KMS-11 (cell line): Measurements from ENCODE around the gene GLI3.

Source experiments
- H2AFZ ChIP-seq: fragments of 200-600 bp; sonication (generic); 2 replicates; pipeline ENCODE4 v1.6.1; 2016; ENCODE audit warnings: antibody characterized with exemption, mixed run types, low read depth
- H3K27ac ChIP-seq: fragments of 200-600 bp; sonication (generic); 2 replicates; pipeline ENCODE4 v1.6.1; 2016; ENCODE audit warnings: mild to moderate bottlenecking, mixed run types
- H3K27me3 ChIP-seq: fragments of 200-600 bp; sonication (generic); 2 replicates; pipeline ENCODE4 v1.6.1; 2017; ENCODE audit warnings: mild to moderate bottlenecking, low read depth, mixed run types, moderate library complexity; ENCODE audit not compliant: insufficient read depth
- H3K36me3 ChIP-seq: fragments of 200-600 bp; sonication (generic); 2 replicates; pipeline ENCODE4 v1.6.1; 2017; ENCODE audit warnings: mild to moderate bottlenecking, mixed run types; ENCODE audit not compliant: insufficient read depth
- H3K4me1 ChIP-seq: fragments of 200-600 bp; sonication (generic); 2 replicates; pipeline ENCODE4 v1.6.1; 2016; ENCODE audit warnings: mild to moderate bottlenecking, low read depth, mixed run types; ENCODE audit not compliant: poor library complexity, severe bottlenecking
- H3K4me2 ChIP-seq: fragments of 200-600 bp; sonication (generic); 2 replicates; pipeline ENCODE4 v1.7.0; 2016; ENCODE audit warnings: mild to moderate bottlenecking, mixed run types
- H3K4me3 ChIP-seq: fragments of 200-600 bp; sonication (generic); IDR thresholded peaks from 2 replicates; pipeline ENCODE4 v1.6.1; 2017; ENCODE audit warnings: low read depth, low read length, mixed read lengths; ENCODE audit not compliant: insufficient read depth
- H3K79me2 ChIP-seq: fragments of 200-600 bp; sonication (generic); 2 replicates; pipeline ENCODE4 v1.6.1; 2016; ENCODE audit warnings: low read depth, mixed run types; ENCODE audit not compliant: insufficient read depth
- H3K9ac ChIP-seq: fragments of 200-600 bp; sonication (generic); 2 replicates; pipeline ENCODE4 v1.6.1; 2016; ENCODE audit warnings: mild to moderate bottlenecking, mixed run types
- H4K20me1 ChIP-seq: fragments of 200-600 bp; sonication (generic); 2 replicates; pipeline ENCODE4 v1.6.1; 2016; ENCODE audit warnings: mild to moderate bottlenecking, mixed run types; ENCODE audit not compliant: insufficient read depth
- CTCF ChIP-seq: fragments of 200-600 bp; sonication (generic); conservative IDR thresholded peaks from 2 replicates; pipeline ENCODE4 v1.6.1; 2017; ENCODE audit warnings: low read depth, mild to moderate bottlenecking, antibody characterized with exemption, low read length, moderate library complexity, mixed read lengths

The GLI3 gene

GRCh38 chr7:41928781-41929180 is 308.2 kb downstream of the GLI3 start:
- Histone ChIP-seq H3K79me2 (no peaks in the 10 kb centered on the region), H3K27me3 (no peaks in the 10 kb centered on the region), H3K4me2 (no peak overlapping the region), H3K9ac (no peak overlapping the region), H3K36me3 (no peaks in the 10 kb centered on the region), H2AFZ (no peak overlapping the region), H4K20me1 (no peaks in the 10 kb centered on the region), H3K4me1 (no peaks in the 10 kb centered on the region), H3K4me3 (no peak overlapping the region), H3K27ac (no peak overlapping the region)
- TF ChIP-seq CTCF, result no peak

- H3K36me3 ChIP-seq, result no peaks in the 10 kb centered on the region
- no peaks in the 10 kb centered on the region for H3K4me1 ChIP-seq
- no peak overlapping the region for H3K27ac ChIP-seq
- H2AFZ ChIP-seq, result no peak overlapping the region
- no peaks in the 10 kb centered on the region for H4K20me1 ChIP-seq
- H3K79me2 ChIP-seq, result no peaks in the 10 kb centered on the region
- no peaks in the 10 kb centered on the region for H3K27me3 ChIP-seq
- TF ChIP-seq CTCF, result no peak
- H3K4me2 ChIP-seq, result no peak overlapping the region
- no peak overlapping the region for H3K9ac ChIP-seq
- no peak overlapping the region for H3K4me3 ChIP-seq
Observed at GRCh38 chr7:41928166-41928565, 308.8 kb downstream of the GLI3 start.

GRCh38 chr7:41927380-41927779 is 309.6 kb downstream of the GLI3 start:
- no peaks in the 10 kb centered on the region for H3K27me3 ChIP-seq
- TF ChIP-seq CTCF, result no peak
- no peak overlapping the region for H2AFZ ChIP-seq
- no peaks in the 10 kb centered on the region for H4K20me1 ChIP-seq
- no peak overlapping the region for H3K9ac ChIP-seq
- H3K4me2 ChIP-seq, result no peak overlapping the region
- no peaks in the 10 kb centered on the region for H3K4me1 ChIP-seq
- no peak overlapping the region for H3K4me3 ChIP-seq
- no peaks in the 10 kb centered on the region for H3K36me3 ChIP-seq
- no peak overlapping the region for H3K27ac ChIP-seq
- H3K79me2 ChIP-seq, result no peaks in the 10 kb centered on the region

- no peak overlapping the region for H3K4me2 ChIP-seq
- no peaks in the 10 kb centered on the region for H4K20me1 ChIP-seq
- no peak for TF ChIP-seq CTCF
- H3K4me1 ChIP-seq, result no peaks in the 10 kb centered on the region
- no peak overlapping the region for H2AFZ ChIP-seq
- no peaks in the 10 kb centered on the region for H3K27me3 ChIP-seq
- H3K36me3 ChIP-seq, result no peaks in the 10 kb centered on the region
- H3K27ac ChIP-seq, result no peak overlapping the region
- H3K4me3 ChIP-seq, result no peak overlapping the region
- no peak overlapping the region for H3K9ac ChIP-seq
- no peaks in the 10 kb centered on the region for H3K79me2 ChIP-seq
Observed at GRCh38 chr7:41925946-41926345, 311.1 kb downstream of the GLI3 start.

- H3K4me3 ChIP-seq, result no peak overlapping the region
- no peak for TF ChIP-seq CTCF
- H2AFZ ChIP-seq, result no peak overlapping the region
- H3K27ac ChIP-seq, result no peak overlapping the region
- no peak overlapping the region for H3K4me2 ChIP-seq
- H4K20me1 ChIP-seq, result no peaks in the 10 kb centered on the region
- H3K4me1 ChIP-seq, result no peaks in the 10 kb centered on the region
- no peaks in the 10 kb centered on the region for H3K27me3 ChIP-seq
- H3K36me3 ChIP-seq, result no peaks in the 10 kb centered on the region
- H3K9ac ChIP-seq, result no peak overlapping the region
- no peaks in the 10 kb centered on the region for H3K79me2 ChIP-seq
Observed at GRCh38 chr7:41924796-41925195, 312.2 kb downstream of the GLI3 start.
